AG09319 (cell line): Measurements from ENCODE around the gene SORCS1.

ENCODE experiments used
- DNase-seq: peaks from one replicate; pipeline ENCODE4 v3.0.0-alpha.2; 2010; ENCODE audit warnings: low read depth; ENCODE audit errors: extremely low read depth
- CTCF ChIP-seq: IDR thresholded peaks from 2 replicates; pipeline ENCODE4 v1.5.1; 2011; ENCODE audit warnings: low read depth, mild to moderate bottlenecking, inconsistent platforms, low read length, moderate library complexity

The SORCS1 gene

GRCh38 chr10:107067843-107068242, 96.7 kb downstream of the SORCS1 start:
- no peak for DNase-seq
- TF ChIP-seq CTCF, result no peak

GRCh38 chr10:107064075-107064474, 100.4 kb downstream of the SORCS1 start:
- TF ChIP-seq CTCF, result no peak
- no peak for DNase-seq

GRCh38 chr10:107059872-107060271, 104.6 kb downstream of the SORCS1 start:
- TF ChIP-seq CTCF, result no peak
- no peak for DNase-seq

GRCh38 chr10:107059068-107059804, 105.3 kb downstream of the SORCS1 start:
- TF ChIP-seq CTCF, result no peak
- DNase-seq, result no peak

- DNase-seq, result no peak
- TF ChIP-seq CTCF, result no peak
Observed at GRCh38 chr10:107058331-107058730, 106.2 kb downstream of the SORCS1 start.

- no peak for TF ChIP-seq CTCF
Observed at GRCh38 chr10:107056182-107056581, 108.3 kb downstream of the SORCS1 start.

GRCh38 chr10:107054469-107055156, 109.9 kb downstream of the SORCS1 start:
- DNase-seq, result no peak
- TF ChIP-seq CTCF, result no peak

More at GRCh38 chr10:107056182-107056581, 108.3 kb downstream of the SORCS1 start:
- no peak for DNase-seq
